HG03060 (cell line): ENCODE data around the gene AAR2.

ENCODE experiments used
- ATAC-seq: cut with Tn5 transposase; IDR thresholded peaks from one replicate; pipeline ENCODE4 v1.9.1; 2021; ENCODE audit warnings: low read depth, moderate number of reproducible peaks; ENCODE audit not compliant: unreplicated experiment

AAR2 gene

DNA sequence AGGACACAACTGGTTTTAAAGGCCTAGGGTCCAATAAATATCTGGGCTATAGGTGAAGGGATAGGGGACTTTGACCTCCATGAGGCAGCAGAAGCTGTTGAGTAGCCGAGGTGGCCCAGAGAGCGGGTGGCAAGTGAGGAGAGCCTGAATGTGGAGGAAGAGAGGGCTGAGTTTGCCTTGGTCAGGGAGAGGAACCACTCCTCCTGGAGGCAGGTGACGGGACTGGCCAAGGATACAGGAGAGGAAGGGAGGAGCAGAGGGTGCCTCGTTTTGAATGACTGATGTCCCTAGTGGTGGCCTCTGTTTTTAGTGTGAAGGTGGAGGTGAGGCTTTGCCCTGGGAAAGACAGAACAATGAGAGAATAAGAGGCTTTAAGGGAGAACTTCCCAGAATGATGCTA lies 19.1 kb upstream of the AAR2 start:
- ATAC-seq = no peak

DNA sequence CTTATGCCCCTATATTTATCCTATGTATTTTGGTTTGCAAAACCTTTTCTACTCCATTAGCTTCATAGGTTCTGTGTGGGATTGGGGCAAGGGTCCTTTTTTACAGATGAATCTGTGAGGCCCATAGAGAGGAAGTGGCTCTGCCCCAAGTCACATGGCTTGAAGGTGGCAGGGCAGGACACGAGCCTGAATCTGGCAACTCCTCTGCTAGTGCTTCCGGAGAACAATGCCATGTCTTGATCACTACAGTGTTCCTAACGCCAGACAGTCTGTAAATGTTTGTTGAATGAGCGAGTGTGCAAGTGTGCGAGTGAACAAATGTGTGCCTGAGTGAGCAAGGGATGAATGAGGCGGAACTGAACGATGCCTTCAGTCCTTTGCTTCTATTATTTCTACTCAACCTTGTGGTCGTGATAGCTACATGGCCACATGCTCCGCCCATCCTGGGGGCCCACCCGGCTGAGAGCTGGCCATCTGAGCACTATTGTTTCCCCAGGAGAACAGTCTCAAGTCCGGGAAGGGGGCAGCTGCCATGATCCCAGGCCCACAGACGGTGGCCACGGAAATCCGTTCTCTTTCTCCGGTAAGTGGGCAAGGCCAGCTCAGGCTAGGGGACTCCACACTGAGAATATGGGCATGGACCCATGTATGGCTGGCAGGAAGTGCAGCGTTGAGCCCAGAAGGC lies 17.8 kb upstream of the AAR2 start:
- no peak for ATAC-seq

DNA sequence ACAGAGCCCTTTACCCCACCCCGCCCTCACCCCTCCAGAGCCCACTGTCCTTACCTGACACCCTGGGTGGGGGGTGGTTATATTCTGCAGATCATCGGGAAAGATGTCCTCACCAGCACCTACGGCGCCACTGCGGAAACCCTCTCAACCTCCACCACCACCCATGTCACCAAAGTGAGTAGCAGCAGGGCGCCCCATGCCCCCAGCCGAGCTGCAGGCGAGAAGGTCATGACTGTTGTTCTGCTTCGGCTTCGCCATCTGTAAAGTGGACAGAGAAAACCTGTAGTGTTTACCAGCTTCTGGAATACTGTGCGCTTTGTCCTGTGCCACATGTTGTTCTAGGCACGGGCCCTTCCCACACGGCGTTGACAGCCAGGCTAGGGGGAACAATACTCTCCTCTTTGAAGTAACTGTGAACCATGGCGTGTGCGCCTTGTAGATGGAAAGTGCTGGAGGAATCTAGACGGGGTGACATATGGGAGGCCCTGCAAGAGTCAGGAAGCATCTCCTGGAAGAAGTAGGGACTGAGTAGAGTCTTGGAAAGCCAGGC lies 16.5 kb upstream of the AAR2 start:
- no peak for ATAC-seq

DNA sequence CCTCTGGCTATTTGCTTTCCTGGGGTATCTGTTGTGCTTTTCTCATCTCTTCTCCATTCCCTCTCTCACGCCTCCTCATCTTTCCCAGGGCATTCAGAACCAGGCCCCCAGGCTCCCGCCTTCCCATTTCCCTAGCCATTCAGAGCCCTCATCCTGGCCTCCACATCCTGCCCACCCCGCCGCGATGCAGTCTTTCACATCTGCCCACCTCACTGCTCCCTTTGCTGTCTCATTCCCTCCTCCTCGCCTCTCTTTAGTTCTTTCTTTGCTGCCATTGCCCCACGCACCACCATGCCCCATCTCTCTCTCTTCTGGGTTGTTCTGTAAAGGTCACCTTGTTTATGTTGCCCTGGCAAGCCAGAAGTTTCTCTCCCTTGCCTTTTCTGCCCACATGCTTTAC lies 10.6 kb upstream of the AAR2 start:
- no peak for ATAC-seq

DNA sequence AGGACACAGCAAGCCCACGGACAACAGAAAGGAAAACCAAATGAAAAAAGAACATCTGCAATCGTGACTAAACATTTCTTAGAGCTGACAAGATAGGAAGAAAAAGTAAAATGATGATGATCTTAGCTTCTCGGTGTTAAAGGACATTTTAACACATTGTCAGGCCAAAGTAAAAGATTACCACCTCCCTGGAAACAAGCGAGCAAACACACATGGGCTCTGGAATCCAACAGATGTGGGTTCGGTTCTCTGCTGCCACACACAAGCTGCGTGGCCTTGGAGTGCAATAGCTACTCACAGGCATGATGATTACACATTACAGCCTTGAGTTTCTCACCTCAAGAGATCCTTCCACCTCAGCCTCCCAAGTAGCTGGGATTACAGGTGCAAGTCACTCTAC lies 7.5 kb upstream of the AAR2 start:
- no peak for ATAC-seq

DNA sequence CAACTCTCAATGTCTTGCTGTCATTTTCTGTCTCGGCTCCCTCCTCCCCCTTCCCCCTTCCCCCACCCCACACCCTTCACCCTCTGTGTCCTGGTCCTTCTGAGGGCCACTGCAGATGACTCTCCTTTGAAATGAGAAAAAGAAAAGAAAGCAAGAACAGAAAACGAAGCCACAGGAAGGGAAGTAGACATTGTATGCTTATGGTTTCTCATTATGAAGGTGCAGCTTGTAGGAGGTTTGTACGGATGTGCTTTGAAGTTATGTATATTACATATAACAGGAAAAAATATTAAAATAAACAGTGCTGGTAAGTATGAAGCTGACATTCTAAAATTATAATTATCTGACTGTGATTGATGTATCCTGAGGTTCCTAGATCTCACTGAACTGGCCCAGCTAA lies 6.3 kb upstream of the AAR2 start:
- no peak for ATAC-seq

DNA sequence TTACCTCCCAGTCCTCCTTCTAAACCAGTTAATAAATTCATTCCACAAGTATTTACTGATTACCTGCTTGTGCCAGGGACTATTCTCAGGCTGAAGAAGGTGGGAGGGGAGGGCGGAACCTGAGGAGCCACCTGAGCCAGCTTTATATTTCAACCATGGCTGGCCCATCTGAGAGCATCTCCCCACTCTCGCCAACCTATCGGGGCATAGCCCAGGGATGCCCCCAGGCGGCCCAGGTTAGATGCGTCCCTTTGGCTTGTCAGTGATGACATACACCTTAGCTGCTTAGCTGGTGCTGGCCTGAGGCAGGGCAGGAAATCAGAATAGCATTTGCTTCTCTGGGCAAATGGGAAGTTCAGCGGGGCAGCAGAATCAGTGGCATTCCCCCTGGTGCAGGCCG lies 4.9 kb upstream of the AAR2 start:
- no peak for ATAC-seq

DNA sequence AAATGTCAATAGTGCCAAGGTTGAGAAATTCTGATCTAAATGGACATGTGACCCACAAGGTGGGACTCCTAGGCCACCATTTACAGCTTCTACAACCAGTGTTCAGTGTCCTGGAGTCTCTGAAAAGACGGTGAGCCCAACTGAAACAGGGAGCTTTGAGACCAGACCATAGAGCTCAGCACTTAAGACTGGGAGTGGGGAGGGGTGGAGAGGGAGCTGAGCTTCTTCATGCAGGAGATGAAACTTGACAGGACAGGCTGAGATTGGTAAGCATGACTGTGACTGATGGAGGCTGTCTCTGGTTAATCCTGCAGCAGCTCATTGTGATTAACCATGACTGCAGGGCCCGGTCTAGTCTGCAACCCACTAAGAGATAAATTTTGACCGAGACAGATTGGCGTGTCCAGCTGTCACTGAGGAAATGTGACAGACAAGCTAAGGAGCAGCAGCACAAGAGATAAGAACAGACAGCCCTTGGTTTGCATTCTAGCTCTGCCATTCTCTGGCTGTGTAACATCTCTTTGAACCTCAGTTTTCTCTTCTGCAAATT lies 1.4 kb upstream of the AAR2 start:
- ATAC-seq = no peak

DNA sequence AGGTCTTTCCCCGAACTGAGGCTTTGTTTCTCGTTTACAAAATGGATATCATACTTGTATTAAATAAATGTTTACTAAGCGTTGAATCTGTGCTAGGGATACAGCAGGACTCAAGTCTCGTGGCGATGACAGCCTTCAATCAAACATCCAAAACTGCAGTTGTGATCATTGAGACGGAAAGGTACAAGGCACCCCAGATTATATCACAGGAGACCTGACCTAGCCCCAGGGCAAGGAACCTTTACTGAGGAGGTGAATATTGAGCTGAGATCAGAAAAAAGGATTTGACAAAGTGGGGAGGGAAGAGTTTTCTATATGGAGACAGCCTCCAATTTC lies 476 bp downstream of the AAR2 start:
- ATAC-seq = no peak

DNA sequence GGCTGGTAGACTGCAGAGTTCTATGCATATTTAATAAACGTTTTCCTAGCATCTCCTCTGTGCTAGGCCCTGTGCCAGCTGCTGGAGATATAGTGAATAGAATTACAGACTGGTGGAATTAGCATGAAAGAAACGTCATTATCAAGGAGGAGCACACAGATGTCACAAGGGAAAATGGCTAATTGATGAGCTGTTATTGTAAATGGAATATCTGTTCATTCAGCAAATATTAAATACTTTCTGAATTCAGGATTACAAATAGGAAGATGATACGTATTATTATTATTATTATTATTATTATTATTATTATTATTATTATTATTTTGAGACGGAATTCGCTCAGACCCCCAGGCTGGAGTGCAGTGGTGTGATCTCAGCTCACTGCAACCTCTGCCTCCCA lies 1.2 kb downstream of the AAR2 start:
- ATAC-seq = no peak

DNA sequence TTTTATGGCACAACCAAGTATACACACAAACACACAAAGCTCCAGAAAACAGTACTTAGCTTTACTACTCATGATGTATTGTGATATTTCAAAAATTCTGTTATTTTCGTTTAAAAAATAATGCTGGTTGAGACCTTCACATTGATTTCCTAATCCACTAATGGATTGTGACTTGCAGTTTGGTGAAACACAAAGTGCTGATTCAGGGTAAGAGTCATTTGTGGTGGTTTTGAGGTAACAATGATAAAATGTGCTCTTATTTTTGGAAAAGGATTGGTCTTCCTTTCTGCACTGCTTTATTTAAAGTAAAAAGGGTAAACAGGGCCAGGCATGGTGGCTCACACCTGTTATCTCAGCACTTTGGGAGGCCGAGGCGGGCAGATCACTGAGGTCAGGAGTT lies 1.9 kb downstream of the AAR2 start:
- ATAC-seq = no peak

DNA sequence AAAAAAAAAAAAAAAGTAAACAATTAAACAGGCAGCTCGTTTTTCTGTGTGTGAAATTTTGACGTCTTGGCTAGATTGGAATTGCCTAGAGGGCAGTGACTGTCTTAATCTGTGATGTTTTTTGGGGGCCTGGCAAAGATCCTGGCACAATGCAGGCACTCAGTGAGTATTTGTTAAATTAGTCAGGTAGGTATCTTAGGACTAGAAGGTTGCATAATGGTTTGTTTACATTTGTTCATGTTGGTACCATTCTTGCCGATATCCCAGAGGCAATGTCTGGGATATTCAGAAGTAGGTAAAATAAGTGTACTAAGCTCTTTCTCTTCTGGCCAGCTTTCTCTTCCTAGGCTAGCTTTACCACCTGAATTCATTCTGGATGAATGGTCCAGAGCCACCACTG lies 2.5 kb downstream of the AAR2 start:
- no peak for ATAC-seq

DNA sequence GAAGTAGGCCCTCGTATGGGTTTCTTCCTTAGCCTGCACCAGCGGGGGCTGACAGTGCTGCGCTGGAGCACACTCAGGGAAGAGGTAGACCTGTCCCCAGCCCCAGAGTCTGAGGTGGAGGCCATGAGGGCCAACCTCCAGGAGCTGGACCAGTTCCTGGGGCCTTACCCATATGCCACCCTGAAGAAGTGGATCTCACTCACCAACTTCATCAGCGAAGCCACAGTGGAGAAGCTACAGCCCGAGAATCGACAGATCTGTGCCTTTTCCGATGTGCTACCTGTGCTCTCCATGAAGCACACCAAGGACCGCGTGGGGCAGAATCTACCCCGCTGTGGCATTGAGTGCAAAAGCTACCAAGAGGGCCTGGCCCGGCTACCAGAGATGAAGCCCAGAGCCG lies 3.8 kb downstream of the AAR2 start:
- no peak for ATAC-seq

DNA sequence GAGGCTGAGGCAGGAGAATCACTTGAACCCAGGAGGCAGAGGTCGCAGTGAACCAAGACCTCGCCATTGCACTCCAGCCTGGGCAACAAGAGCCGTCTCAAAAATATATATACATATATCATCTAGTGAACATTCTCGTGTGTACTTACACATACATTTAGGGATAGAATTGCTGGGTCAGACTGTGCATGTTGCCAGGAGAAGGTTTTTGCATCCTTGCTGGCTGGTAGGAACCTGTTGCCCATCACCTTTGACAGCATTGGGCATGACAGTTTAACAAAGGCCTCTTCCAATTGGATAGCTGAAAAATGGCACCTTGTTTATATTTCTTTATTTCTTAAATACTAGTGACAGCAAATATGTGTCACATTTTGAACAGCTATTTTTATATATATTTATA lies 5.4 kb downstream of the AAR2 start:
- no peak for ATAC-seq

DNA sequence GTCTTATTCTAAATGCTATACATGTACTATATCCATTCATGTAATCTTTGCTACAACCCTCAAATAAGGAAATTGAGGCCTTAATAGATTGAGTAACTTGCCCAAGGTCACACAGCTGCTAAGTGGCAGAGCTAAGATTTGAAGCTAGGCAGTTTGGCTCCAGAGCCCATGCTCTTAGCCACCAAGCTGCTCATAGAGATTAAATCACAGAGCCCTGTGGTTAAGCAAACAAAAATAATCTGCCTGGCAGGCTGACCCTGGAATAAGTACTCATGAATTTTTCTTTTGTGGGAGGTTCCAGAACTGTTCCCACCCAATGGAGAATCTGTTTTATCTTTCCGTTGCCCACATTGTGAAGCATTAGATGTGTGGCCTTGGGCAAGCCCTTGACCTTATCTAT lies 7.4 kb downstream of the AAR2 start:
- no peak for ATAC-seq

DNA sequence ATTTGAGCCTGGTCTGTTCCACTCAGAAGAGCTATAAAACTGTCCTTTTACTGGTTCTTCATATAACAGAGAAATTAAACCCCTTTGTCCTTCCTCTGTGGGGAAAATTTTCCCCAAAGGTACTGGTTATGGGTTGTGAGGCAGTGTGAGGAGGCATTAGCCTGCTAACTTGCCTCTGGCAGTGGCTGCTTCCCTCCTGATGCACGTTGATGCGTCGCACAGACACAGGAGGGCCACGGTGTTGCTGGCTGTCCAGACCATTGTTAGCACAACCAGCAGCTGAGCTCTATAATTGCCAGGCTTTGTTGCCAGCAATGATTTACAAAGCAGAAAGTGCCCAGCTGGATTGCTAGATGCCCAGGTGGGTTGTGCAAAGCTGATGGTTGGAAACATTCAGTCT lies 10.1 kb downstream of the AAR2 start:
- ATAC-seq = no peak

DNA sequence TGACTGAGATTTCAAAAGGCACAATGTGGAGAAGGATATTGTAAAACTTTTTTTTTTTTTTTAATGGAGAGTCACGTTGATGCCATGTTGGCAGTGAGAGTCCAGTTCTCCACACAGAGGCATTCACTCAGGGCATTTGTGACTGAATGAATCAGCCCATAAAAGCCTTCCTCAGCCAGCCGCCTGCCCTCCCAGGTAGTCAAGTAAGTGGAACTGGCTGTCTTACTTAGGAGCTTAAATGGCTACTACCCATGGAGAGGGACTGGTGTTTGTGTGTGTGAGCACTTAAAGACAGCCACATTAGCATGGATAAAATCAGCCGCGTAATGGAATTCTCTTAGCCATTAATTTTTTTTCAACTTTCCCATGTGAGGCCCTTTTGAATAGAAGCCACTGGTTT lies 12.6 kb downstream of the AAR2 start:
- ATAC-seq = no peak

DNA sequence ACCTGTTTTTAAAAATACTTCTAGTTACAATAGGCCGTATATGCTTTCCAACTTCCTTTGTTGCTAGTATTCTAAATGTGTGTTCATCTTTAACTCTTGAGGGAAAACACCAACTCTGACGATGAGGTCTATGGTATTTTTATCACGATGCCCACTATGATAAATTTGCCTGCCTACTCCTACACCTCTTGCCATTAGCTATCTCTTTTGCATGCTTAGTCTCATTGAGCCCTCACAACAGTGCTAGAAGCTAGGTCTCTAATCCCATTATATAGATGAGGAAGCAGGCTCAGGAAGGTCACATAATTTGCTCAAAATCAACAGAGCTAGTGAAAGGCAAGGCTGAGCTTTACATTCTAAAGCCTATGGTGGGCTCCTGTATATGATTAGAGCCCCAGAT lies 13.2 kb downstream of the AAR2 start:
- no peak for ATAC-seq

DNA sequence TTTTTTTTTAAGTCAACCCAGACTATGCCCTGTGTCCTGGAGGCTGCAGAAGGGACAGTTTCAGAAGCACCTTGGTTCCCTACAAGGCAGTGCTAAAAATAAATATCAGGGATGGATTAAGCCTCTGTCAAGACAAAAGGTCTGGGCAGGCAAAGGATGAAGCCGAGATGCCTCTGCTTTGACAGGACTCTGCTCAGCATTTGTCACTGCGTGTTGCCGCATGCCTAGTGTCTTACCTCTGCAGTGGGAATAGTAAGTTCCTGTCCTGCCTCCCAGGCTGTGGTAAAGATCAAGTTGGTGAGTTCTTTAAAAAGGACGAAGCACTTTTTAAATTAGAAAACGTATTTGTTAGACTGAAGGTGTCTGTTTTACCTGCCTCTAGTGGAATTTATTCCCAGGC lies 15.1 kb downstream of the AAR2 start:
- ATAC-seq = no peak

DNA sequence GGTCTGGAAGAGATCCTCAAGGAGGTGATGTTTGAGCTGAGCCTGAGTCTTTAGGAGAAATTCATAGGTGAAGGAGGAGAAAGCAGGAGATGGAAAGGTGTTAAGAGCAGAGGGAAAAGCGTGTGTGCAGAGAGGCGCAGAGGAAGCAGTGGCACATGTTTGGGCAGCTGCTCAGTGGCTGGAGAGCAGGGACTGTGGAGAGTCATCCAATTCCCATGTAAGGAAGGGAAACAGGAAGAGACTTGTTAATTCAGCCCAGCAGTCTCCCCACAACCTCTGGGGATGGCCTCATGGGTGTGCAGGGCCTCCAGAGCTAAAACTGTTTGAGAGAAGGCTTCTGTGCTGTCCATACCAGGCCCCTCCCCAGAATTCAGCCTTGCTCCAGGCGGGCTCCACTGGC lies 16.2 kb downstream of the AAR2 start:
- ATAC-seq = no peak

DNA sequence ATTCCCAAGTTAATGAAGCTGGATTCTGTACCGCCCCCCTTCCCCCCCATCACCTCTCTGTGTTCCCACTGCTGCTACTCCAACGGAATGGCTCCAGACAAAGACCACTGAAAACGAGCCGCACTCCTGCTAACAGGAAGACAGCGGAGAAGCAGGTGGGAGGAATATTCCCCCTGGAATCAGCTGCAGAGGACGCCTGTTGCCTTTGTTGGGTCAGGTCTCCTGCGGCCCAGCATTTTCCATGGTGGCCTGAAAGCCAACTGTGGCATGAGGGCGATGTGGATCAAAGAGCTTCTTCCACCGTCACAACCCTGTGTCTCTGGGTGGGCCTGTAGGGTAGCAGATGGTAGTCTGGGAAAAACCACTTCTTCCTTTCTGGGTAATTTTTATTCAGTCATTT lies 16.8 kb downstream of the AAR2 start:
- no peak for ATAC-seq

DNA sequence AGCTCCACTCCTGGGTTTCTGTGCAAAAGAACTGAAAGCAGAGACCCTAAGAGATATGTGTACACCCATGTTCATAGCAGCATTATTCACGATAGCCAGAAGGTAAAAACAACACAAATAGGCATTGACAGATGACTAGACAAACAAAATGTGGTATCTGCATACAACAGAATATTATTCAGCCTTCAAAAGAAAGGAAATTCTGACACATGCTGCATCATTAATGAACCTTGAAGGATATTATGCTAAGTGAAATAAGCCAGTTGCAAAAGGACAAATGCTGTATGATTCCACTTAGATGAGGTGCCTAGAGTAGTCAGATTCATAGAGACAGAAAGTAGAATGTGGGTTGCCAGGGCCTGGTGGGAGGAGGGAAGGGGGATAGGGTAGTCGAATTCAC lies 17.8 kb downstream of the AAR2 start:
- no peak for ATAC-seq

DNA sequence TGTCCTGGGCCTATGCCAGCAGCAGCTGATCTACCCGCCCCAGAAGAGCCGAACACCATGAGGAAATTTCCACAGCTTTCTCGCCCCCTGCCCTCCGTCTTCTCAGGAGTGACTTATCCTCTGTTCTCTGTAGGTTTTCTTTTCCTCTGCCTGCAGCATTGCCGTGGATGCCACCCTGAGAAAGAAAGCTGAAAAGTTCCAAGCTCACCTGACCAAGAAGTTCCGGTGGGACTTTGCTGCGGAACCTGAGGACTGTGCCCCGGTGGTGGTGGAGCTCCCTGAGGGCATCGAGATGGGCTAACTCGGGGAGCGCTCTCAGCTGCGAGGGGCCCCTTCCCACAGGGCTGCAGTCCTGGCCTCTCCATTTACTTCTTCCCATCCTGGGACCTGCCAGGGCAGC lies 19.2 kb downstream of the AAR2 start:
- no peak for ATAC-seq
